Hematopoietic multipotent progenitor cell treated with erythropoietin and hydrocortisone succinate and interleukin-3 and kit ligand, for 15 days (in vitro differentiated cells): ENCODE data around the gene GRK1.

ENCODE experiments used
- DNase-seq: peaks from one replicate; pipeline ENCODE4 v3.0.0-alpha.2; 2015; ENCODE audit warnings: low spot score

The GRK1 gene

DNA sequence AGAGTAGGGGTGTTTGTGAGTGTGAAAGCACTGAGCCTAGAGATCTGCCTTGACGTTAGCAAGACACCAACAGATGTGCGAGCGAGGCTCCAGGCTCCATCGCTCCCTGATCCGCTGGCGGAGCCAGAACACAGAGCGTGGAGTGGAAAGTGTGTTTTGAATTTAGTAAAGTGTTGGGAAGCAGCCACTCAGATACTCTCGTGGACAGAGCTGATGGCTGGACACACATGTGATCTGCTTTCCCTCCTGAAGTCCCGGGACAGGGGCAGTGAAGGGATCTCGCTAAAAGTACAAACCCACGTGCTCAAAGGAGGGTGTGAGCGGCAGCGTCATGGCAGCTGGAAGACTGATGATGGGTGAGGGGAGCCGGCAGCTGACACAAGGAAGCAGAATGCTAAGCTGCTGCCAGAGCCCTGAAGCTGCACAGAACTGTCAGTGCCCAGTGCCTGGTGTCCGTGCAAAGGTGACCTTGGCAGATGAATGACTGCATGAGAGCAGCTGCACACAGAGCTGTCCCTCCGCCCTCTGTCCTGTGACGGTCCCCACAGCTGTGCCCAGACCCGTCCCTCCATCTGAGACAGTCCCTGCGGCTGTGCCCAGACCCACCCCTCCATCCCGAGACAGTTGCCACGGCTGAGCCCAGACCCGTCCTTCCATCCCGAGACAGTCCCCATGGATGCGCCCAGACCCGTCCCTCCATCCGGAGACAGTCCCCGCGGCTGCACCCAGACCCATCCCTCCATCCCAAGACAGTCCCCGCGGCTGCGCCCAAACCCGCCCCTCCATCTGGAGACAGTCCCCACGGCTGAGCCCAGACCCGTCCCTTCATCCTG lies 62.4 kb downstream of the GRK1 start:
- no peak for DNase-seq

GRCh38 chr13:113730258-113730691 lies 63.3 kb downstream of the GRK1 start:
- DNase-seq = no peak

GRCh38 chr13:113730831-113731191 lies 63.8 kb downstream of the GRK1 start:
- no peak for DNase-seq

GRCh38 chr13:113731192-113732175 lies 64.5 kb downstream of the GRK1 start:
- DNase-seq = no peak

- no peak for DNase-seq
Measured at GRCh38 chr13:113732176-113732960, 65.3 kb downstream of the GRK1 start.

DNA sequence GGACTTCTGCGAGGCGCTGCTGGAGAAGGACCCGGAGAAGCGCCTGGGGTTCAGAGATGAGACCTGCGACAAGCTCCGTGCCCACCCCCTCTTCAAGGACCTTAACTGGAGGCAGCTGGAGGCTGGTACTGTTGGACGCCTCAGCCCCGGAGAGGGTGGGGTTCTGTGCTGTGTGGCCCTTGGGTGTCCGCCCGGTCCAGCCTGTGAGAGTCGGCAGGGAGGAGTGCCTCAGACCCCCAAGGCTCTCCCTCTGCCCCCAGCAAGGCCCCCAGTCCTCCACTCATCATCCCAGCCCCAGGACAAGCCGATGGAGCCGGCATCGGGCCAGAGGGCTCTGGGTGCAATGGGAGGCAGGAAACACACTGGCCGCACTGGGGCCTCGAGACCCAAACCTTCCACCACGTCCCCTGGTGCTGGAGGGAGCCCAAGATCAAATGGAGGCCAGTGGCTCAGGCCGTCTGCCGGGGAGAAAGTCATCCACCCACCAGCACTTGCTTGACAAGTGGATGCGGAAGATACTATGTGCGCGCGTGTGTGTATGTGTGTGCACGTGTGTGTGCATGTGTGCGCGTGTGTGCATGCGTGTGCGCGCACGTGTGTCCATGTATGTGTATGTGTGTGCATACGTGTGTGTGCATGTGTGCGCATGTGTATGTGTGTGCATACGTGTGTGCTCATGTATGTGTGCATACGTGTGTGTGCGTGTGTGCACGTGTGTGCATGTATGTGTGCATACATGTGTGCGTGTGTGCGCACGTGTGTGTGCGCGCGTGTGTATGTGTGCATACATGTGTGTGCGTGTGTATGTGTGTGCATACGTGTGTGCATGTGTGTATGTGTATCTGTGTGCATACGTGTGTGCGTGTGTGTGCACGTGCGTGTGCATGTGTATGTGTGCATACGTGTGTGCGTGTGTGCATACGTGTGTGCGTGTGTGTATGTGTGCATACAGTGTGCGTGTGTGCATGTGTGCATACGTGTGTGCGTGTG lies 66.2 kb downstream of the GRK1 start:
- DNase-seq = no peak

DNA sequence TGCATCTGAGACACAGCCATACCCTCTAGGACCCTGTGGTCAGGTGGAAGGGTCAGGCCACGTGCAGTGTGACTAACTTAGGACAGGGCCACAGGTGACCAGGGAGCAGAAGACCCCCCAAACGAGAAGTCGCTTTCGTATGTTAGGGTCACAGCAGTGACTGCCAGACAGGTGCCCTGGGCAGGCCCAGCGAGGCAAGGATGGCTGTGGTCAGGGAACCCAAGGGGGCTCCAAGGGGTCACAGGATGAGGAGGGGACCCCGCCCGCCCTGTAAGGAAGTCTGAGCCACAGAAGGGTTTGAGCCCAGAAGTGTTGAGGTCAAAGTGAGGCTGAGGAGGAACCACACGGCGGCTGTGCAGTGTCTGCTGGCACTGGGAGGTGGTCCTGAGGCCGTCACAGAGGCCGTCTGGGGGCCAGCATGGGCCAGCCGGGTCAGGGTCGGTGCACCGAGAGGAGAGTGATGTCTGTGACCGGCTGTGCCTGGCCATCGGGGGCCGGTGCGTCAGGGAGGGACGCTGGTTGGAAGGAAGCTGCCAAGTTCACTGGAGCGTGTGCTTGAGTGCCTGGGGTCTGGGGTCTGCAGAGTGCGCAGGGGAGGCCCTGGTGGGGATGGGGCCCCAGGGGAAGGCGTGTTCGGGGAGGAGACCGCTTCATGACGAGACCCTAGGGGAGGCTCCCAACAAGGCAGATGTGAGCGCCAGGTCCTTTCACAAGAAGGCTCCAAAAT lies 67.2 kb downstream of the GRK1 start:
- DNase-seq = no peak

DNA sequence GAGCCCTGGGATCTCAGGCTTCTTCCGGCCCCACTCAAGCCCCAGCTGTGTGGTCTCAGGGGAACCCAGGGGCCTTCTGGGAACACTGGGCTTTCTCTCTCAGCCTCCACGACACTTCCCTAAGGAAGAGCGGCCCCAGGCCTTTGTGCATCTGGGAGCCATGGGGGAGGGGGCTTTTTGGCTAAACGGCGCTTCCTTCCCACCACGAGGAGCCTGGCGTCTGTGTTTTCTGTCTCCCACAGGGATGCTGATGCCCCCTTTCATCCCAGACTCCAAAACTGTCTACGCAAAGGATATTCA lies 67.8 kb downstream of the GRK1 start:
- DNase-seq = no peak

- DNase-seq = no peak
Measured at GRCh38 chr13:113735194-113735593, 68.2 kb downstream of the GRK1 start.

DNA sequence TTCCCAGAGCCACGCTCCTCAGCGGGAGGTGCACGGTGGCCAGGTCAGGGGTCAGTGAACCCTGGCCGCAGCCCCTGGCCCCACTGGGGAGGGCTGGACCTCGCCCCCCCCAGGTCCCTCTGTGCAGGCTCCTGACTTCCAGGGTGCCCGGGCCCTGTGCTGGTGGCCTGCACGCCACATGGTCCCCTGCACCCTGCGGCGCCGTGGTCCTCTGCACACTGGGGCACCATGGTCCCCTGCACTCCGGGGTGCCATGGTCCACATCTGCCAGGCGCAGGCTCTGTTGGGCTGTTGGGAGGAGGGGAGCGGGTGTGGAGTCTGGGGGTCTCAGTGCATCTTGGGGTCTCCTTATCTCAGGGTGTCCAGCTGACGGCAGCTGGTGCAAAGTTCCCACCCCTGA lies 68.7 kb downstream of the GRK1 start:
- DNase-seq = no peak

DNA sequence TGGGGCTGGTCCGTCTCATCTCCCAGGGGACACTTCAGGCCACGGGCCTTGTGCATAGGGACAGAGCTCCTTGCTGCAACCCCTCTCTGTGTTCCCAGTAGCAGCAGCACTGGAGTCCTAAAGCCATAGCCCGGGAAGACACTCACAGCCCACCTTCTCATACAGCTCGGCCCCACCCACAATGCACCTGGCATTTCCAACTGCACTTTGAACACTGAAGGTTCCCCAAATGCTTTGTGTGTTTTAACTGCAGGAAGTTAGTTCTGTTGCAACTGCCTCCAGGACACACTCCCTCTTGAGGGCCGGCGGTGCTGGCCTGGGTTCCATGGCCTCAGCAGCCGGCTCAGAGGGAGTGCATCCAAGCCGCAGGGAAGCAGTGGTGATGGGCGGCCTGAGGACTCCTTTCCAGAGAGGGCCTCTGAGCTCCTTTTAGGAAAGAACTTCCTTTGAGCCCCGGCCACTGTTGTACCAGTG lies 69.3 kb downstream of the GRK1 start:
- DNase-seq = no peak

- DNase-seq = no peak
Measured at GRCh38 chr13:113737803-113738202, 70.8 kb downstream of the GRK1 start.

- no peak for DNase-seq
Measured at GRCh38 chr13:113739527-113740285, 72.7 kb downstream of the GRK1 start.

GRCh38 chr13:113740286-113740556 lies 73.2 kb downstream of the GRK1 start:
- no peak for DNase-seq

DNA sequence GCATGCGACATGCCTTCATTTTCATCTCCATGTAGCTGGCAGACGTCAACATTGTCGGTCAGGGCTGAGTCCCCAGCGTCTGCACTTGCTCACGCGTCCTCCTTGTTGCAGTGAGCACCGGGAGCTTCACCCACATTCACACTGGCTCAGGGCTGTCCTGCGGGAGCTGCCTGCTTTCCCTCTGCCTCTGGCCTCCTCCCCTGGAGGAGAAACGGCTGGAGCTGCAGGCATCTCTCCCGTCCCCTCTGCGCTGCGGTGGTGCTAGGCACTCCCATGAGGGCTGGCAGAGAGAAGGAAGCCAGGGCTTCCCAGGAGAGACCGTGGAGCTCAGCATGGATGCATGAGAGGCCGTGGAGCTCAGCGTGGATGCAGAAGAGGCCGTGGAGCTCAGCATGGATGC lies 73.6 kb downstream of the GRK1 start:
- no peak for DNase-seq

GRCh38 chr13:113741191-113741668 lies 74.2 kb downstream of the GRK1 start:
- DNase-seq = no peak

DNA sequence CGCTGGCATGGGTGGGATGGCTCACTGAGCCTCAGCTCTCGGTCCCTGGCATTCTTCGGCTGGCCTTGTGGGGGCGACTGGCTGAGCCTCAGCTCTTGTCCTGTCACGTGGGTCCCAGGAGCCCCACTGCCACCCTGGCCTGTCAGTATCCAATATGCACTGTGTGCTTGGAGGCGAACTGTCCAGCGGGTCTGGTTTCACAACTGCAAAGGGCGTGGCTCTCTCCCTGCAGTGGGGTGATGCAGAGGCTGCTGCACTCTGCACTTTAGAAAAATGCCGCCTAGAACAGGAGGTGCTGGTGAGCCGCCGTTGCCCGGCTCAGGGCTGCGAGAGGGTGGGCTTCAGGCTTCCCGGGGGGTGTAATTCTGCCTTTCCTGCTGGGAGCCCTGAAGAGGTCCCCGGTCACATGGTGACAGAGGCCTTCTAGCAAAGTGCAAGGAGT lies 75.0 kb downstream of the GRK1 start:
- no peak for DNase-seq

DNA sequence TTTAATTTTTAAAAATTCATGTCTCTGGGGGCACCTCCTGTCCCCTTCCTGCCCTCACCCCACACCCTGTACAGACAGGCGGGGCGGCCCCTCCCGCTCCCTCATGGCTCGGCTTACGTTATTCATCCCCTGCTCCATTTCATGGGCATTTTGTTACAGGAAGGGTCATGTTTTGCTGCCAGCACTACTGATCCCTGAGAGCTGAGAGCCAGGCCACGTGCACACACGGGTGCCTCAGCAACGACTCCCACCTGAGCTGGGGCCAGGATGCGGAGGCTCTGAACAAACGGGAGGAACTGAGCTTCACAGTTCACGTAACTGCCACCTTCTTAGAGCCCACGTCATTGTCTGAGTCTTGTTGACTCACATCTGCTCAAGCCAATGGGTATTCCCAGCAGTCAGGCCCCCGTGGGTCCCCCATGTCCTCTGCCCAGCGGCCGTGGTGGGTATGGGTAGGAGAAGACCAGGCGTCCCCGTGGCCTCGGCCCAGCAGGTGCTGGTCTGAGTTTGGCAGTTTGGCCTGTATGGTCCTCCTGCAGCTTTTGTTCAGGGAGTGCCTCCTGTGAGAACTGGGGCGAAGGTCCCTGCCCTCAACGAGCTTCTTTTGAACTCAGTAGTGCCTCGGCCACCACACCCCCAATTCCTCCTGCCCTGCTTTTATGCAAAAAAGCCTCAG lies 75.6 kb downstream of the GRK1 start:
- no peak for DNase-seq
